Neural progenitor cell (in vitro differentiated cells): ENCODE results near the gene ARHGEF38.

Source experiments
- EZH2 ChIP-seq: fragments of 200-600 bp; sonication (generic); IDR thresholded peaks from 2 replicates; pipeline ENCODE4 v1.6.1; 2017; ENCODE audit warnings: antibody characterized with exemption, mild to moderate bottlenecking, moderate library complexity
- EZH2phosphoT487 ChIP-seq: fragments of 200-600 bp; sonication (generic); IDR thresholded peaks from 2 replicates; pipeline ENCODE4 v1.6.1; 2017; ENCODE audit warnings: antibody characterized with exemption
- TF ChIP-seq, protein P1 (sequence below): fragments of 200-600 bp; sonication (generic); IDR thresholded peaks from 2 replicates; pipeline ENCODE4 v1.5.1; 2017; ENCODE audit warnings: antibody characterized with exemption, mild to moderate bottlenecking

DNA sequence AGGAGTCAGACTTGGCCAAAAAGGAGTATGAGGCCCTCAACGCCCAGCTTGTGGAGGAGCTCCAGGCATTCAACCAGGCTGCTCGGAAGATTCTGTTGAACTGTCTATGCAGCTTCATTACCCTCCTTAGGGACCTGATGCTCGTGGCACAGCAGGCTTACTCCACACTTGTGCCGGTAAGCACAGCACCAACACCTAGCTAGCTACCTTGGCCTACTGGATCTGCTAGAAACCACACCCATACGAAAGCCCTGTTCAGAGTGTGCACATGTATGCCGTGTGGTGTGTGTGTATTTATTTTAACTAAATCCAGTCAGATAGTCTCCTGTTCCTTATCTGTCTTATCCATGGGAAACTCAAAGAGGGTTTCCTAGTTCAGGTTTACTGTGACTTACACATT lies 106.8 kb downstream of the ARHGEF38 start:
- TF ChIP-seq, protein P1, sequence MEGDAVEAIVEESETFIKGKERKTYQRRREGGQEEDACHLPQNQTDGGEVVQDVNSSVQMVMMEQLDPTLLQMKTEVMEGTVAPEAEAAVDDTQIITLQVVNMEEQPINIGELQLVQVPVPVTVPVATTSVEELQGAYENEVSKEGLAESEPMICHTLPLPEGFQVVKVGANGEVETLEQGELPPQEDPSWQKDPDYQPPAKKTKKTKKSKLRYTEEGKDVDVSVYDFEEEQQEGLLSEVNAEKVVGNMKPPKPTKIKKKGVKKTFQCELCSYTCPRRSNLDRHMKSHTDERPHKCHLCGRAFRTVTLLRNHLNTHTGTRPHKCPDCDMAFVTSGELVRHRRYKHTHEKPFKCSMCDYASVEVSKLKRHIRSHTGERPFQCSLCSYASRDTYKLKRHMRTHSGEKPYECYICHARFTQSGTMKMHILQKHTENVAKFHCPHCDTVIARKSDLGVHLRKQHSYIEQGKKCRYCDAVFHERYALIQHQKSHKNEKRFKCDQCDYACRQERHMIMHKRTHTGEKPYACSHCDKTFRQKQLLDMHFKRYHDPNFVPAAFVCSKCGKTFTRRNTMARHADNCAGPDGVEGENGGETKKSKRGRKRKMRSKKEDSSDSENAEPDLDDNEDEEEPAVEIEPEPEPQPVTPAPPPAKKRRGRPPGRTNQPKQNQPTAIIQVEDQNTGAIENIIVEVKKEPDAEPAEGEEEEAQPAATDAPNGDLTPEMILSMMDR: no peak
- TF ChIP-seq EZH2 (no peak), EZH2phosphoT487 (no peak)
